Ureter (tissue), 1 donor: ENCODE measurements around the gene CAMK2B. TPM values are rescaled to one million over a fixed set of nuclear protein-coding genes. Genes with fewer than 3 reads are reported as not detected.

Experiments
- DNase-seq: peaks from one replicate; pipeline ENCODE4 v3.0.0-alpha.2; 2020; ENCODE audit warnings: low spot score
- total RNA-seq: library from RNA; stranded (reverse); gene quantifications from one replicate; pipeline ENCODE4 v1.2.4, GENCODE V29; 2023
- donor health status: DM: yes; HTN: yes; CAD: no.

The CAMK2B gene
- total RNA-seq, 1 donor from 2014 or later = not detected

DNA sequence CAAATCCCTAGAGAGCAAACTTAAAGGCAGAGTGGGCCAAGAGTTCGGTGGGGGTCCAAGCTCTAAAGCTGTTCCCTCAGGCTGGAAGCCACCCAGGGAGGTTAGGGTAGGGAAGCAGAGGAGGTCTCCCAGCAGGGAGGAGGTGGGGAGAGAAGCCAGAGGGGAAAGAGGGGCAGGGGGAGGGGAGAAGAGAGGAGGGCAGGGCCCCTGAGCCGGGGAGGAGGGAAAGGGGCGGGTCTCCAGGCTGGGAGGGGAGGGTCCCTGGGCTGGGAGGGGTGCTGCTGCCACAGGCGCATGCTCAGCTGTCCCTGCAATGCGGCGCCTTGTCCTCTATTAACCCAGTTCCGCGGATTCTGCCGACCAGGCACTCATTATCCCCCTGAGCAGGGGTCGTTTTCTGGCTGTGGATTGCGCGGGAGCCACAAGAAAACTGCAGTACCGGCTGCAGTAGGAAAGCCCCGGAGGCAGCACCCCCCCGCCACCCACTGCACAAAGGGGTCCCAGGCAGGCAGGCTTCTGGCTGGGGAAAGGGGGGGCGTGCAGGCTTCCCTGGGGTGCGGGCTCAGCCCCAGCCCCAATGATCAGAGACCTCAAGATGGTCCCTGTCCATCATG is 49.3 kb downstream of the CAMK2B start:
- DNase-seq = no peak

DNA sequence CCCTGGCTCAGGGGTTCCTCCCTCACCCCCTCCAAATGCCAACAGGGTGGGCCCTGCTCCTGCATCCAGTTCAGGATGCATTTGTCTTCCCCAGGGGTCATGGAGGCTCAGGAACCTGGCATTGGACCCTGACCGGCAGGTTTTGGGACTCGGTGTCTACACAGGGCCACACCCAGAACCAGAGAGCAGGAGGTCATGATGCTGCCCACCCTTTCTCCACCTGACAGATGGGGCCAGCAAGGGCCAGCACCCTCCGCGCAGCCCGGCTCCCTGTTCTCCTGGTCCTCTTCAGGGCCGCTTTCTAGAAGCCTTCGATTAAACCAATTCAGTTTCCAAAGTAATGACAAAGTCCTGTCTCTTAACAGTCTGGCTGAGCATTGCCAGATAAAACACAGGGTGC is 50.2 kb downstream of the CAMK2B start:
- no peak for DNase-seq

DNA sequence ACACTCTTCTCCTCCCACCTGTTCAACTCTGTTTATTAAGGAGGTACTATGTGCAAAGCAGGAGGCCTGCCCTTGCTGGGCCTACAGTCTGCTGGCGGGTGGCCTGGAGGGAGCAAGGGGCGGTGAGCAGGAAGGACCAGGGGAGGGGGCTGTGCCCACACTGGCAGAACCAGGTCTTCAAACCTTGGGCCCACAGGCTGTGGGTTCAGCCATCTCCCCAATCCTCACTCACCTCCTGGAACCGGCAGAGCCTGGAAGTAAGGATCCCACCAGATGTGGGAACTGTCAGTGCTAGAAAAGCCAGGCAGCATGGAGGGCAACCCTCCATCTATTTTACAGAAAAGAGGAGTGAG is 50.8 kb downstream of the CAMK2B start:
- no peak for DNase-seq

DNA sequence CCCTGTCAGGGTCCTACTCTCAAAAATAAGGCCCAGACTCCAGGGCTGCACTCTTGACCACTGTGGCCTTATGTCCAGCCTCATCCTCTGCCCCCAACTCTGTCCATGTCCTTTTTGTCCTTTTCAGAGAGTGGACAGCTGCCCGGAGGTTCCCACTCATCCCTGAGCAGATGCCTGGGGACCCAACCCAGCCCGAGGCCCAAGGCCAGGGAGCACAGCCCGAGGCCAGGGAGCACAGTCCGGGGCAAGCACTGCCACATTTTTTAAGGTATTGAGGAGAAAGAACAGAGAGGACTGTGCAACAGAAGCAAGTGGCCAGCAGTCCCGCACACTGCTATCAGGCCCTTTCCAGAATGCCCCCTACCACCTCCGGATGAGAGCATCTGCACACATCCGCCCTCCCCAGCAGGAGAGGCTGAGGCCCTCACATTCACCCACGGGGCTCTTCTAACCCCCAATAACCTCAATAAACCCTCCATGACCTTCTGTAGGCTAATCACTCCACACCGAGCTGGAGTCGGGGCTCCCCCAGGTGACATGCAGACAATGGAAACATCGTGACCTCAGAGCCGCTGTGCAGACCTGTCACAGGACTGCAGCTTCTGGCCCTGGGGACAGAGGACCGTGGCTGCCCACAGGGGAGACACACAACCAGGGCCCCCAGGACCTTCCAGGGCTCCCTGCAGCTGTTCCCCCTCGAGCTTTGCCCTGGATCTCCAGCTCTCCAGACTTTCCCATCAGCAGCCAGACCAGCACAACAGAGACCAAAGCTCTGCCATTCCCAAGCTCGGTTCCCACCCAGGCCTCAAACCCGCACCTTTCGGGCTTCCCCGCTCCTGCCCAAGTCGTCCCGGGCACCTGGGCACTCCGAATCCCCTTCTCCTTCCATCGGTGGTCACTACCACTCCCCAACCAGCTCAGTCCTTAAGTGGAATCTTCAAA is 51.4 kb downstream of the CAMK2B start:
- no peak for DNase-seq

DNA sequence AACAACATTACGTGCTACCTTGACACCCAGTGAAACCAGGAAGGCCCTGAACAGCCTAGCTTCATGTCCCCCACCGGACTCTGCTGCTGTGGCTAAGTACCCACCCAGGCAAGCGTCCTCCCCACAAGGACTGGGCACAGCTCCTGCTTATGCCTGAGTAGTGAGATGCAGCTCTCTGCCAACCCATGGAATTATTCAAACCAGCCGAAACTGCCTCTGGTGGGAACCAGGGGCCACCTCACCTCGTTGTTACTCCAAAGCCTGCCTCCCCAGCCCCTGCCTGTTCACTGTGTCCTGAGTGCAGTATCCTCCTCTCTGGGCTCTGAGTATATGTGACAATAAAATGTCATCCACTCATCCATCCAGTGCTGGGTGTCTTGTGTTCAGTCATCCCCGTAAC is 52.4 kb downstream of the CAMK2B start:
- DNase-seq = no peak

DNA sequence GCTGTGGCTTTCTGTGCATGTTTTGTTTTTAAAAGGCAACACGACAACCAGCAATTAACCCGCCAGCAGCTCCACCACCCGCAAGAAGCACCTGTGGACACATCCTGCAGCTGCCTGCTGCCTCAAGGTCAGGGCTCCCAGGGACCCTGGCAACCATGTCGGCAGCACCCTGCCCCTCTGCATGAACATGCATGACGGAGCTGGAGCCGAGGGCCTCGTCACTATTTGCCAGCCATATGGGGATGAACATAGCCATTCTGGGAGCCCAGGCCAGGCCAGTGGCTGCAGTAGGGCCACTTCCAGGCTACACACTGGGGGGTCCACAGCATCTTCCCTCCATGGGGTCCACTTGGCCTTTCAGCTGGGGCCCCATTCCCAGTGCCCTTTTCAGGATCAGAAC is 52.9 kb downstream of the CAMK2B start:
- no peak for DNase-seq

- DNase-seq = no peak
Observed at GRCh38 chr7:44269943-44270493, 55.4 kb downstream of the CAMK2B start.

- no peak for DNase-seq
Observed at GRCh38 chr7:44269417-44269816, 56.0 kb downstream of the CAMK2B start.

- DNase-seq = no peak
Observed at GRCh38 chr7:44268671-44269070, 56.7 kb downstream of the CAMK2B start.

DNA sequence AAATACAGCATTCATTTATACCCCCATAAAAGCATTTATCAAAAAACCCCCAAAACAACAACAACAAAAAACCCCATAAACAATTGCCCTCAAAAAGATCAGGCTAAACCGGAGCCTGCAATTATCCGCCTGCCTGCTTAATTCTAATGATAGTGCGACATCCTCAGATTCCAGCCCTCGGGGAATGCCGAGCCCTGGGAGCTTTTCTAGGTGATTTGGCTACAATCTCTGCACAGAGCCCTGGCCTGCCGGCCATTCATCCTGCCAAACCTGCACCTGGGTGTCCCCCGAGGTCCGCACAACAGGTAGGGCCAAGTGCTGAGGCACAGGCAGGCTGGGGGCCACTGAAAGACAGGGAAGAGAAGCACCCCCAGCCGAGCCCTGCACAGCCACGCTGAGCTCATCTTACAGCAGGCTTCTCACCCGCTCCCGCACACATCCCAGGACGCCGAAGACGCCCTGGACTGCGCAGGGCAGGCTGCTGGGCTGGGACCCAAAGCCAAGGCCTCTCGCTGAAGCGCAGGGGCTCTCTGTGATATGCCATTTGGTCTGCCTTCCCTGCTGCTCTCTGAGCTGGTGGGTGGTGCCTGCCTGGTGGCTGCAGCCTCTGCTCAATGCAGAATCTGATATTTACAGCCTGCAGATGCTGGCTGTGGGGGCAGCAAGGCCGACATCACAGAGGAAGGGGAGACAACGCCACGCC is 57.5 kb downstream of the CAMK2B start:
- no peak for DNase-seq

DNA sequence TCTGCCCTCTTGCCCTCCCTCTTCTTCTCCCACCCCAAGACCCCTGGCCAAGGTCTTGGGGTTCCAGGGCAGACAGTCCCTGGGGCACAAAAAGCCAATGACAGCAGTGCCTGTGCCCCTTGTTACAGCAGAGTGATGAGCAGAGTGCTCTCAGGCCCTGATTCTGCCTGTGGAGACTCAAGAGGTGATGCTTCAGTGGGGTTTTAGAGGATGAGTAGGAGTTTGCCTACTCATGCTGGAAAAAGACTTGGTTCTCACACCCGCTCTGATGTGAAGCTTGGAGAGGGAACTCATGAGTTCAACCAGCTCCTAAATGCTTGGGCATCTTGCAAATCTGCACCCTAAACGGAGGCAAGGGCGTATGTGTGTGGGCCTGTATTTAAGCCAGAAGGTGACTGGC is 58.2 kb downstream of the CAMK2B start:
- DNase-seq = no peak

- DNase-seq = no peak
Observed at GRCh38 chr7:44266526-44266925, 58.9 kb downstream of the CAMK2B start.

GRCh38 chr7:44265728-44266127 is 59.7 kb downstream of the CAMK2B start:
- DNase-seq = no peak

- DNase-seq = no peak
Observed at GRCh38 chr7:44264221-44264931, 61.0 kb downstream of the CAMK2B start.

- DNase-seq = no peak
Observed at GRCh38 chr7:44263326-44264082, 61.9 kb downstream of the CAMK2B start.

GRCh38 chr7:44262031-44262430 is 63.4 kb downstream of the CAMK2B start:
- DNase-seq = no peak

DNA sequence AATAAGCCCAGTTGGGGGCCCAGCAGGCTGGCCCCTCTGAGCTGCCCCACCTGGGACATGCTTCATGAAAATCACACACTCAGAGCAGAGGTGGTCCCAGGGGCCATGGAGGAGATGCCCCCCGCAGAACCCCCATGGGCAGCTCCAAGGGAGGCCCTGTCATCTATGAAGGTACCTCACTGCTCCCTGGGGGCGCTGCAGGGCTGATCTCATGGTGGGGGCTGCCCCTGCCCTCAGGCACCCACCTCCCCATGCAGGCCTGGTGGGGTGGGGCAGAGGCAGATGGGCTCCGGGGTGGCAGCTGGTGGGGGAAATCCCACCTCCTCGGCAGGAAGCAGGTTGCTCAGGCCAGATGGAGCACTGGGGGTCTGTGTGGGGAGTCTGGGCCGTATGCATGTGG is 64.2 kb downstream of the CAMK2B start:
- DNase-seq = no peak

GRCh38 chr7:44259547-44260457 is 65.6 kb downstream of the CAMK2B start:
- peak; percentile 56 for DNase-seq

DNA sequence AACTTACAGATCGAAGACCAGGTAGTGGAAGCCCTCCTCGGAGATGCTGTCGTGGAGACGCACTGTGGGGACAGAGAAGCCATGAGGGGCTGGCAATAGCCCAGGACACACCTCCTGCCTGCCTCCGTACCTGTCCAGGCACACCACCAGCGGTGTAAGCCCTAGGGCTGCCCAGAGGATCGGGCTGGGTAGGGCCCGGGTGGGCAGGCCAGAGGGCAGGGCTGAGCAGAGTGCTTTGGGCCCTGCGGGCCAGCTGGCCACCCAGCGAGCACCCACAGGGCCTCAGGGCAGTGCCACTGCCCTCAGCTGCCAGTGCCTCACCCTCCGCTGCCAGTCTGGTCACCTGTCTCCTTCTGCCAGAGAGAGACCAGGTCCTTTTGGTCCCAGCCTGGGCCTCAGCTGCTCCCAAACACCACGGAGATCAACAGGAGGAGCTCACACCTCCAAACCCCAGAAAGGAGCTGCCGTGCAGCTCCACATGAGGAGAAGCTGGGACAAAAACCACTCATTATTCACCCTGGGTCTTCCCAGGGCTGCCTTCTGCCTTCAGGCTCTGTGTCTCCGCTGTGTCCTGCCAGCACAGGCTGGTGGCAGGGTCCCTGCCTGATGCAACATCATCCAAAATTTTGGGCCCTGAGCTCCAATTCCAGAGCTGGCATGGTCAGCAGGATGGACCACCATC is 66.4 kb downstream of the CAMK2B start:
- no peak for DNase-seq
